DLD1 (cell line): ENCODE results near the gene GTSE1.

Experiments
- in situ Hi-C: cut with HindIII; loops from 2 replicates; pipeline ENCODE4 v1.10.0; 2017; ENCODE audit warnings: low sequenced_read_pairs

The GTSE1 gene

GRCh38 chr22:46323162-46323561 lies 26.5 kb downstream of the GTSE1 start:
- in situ Hi-C loops: no loop called here

DNA sequence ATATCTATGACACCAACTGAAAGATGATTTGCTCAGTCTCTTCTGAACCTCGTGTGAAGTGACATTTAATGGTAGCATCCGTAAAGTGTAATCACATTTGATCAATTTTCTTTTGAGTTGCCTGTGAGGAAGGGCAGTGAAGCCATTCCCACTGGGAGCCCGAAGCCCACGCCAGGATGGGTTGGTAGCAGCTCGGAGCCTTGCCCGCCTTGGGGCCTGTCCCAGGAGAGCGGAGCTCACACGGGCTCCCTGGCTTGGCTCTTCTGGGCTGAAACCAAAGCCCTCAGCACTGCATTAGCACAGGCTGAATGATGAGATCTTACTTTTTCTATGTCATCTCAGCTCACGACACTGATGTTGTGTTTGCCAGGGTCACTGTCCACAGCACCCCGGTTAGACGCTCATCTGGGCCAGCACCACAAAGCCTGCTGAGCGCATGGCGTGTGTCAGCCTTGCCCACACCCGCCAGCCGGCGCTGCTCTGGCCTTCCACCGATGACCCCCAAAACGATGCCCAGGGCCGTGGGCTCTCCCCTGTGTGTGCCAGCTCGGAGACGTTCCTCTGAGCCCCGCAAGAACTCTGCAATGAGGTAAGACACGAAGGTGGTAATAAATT lies 29.5 kb downstream of the GTSE1 start:
- in situ Hi-C loops: loop anchor here (25.0 kb wide), 1 partner anchor 111 kb away; no protein-coding TSS in a partner anchor

DNA sequence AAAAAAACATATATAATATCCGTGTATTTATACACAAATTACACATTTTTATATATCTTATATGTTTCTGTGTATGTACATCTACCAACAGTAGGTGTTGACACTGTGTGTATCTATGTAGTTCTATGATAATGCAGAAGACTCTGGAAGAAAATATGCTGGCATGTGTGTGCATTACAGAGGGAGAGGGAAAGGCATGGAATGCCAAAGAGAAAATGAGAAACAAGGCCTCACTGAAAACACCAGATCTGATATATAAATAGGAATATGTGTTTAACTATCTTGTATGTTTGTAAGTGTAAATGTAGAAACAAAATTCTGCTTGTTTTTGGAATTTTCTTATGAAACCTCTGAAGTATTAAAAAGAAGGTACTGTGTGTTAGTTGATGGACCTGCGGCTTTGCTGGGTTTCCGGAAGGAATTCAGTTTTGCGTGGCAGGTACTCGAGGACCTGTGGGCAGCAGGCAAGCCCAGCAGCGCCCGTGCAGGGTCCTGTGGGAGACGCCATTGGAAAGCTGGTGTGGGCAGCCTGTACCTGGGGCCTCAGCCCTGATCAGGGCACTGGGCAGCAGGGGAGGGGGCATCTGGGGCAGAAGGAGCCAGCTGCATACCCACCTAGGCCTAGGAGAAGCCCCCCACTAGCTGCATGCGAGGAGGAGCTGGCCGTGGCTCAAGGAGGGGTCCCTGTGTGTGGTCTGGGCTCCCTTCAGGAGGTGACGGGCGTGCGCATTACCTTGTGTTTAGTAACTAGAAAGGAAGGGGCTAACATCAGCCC lies 31.2 kb downstream of the GTSE1 start:
- in situ Hi-C loops: loop anchor here (25.0 kb wide), 1 partner anchor 109 kb away; no protein-coding TSS in a partner anchor

GRCh38 chr22:46328797-46329196 lies 32.1 kb downstream of the GTSE1 start:
- in situ Hi-C loops: loop anchor here (25.0 kb wide), 1 partner anchor 109 kb away; no protein-coding TSS in a partner anchor

GRCh38 chr22:46329616-46330015 lies 32.9 kb downstream of the GTSE1 start:
- in situ Hi-C loops: loop anchor here (10.0 to 25.0 kb wide), 2 partner anchors 108 to 185 kb away; no protein-coding TSS in a partner anchor

GRCh38 chr22:46330426-46330825 lies 33.8 kb downstream of the GTSE1 start:
- in situ Hi-C loops: loop anchor here (10.0 to 25.0 kb wide), 2 partner anchors 107 to 186 kb away; no protein-coding TSS in a partner anchor

DNA sequence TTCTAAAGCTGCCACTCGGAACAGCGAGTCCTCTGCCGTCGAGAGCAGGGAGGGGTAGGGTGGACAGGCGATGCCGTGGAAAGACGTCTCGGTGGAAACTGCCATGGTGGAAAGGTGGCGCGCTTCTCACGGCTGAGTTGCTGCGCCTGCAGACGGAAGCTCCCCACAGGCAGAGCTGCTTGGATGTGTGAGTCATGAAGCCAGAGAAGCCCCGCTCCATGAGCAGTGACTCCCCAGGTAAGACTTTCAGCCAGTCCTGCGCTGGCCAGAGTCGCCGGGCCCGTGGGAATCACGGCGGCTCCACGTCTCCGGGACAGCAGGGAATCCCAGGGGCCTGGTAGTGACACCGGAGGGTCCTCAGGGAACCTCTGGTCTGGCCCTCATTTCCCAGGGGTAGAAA lies 34.8 kb downstream of the GTSE1 start:
- in situ Hi-C loops: loop anchor here (10.0 to 25.0 kb wide), 2 partner anchors 106 to 187 kb away; no protein-coding TSS in a partner anchor

DNA sequence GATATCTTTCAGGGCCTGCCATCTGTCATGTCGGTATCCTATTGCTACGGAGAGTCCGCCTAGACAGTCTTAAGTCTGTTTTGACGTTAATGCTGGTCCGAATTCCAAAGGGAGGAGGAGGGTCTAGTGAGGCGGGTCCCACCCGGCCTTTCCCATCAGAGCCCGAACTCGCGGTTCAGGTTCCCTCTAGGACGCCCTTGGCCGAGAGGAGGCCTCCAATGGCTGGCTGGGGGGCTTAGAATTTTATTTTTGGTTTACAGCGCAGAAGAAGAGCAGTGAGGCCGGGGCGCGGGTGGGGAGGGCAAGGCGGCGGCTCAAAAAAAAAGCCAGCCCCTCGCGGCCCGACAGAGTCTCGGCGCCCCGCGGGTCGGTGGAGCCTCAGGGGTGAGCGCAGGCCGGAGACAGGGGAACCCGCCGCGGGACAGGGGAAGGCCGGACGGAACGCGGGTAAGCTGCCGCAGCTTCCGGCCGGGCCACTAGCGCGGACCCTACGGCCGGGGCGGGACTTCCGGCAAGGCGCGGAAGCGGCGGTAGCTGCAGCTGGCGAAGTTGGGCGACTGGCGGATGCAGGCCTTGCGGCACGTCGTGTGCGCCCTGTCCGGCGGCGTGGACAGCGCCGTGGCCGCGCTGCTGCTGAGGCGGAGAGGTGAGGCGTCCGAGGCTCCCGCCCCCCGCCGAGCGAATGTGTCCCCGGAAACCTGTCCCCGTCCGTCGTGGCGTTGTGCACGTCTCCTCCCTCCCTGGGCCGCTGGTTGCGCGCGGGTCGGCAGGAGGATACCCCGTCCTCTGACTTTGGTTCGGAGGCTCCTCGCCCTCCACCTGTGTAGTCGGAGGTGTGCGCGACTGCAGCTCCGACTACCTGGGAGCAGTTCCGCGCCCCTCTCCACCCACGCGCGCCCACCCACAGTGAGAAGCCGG lies 38.8 kb downstream of the GTSE1 start, which contains the start of gene TRMU:
TSS of gene TRMU (plus strand) at position 514 of the 918 bp plus-strand sequence. CDS start at position 565, 51 bp downstream.
- in situ Hi-C loops: loop anchor here (10.0 to 25.0 kb wide), 2 partner anchors 102 to 191 kb away; no protein-coding TSS in a partner anchor

- in situ Hi-C loops: loop anchor here (10.0 to 25.0 kb wide), 2 partner anchors 101 to 192 kb away; no protein-coding TSS in a partner anchor
Measured at GRCh38 chr22:46336119-46337078, 39.7 kb downstream of the GTSE1 start.

- in situ Hi-C loops: loop anchor here (10.0 to 25.0 kb wide), 2 partner anchors 99 to 193 kb away; no protein-coding TSS in a partner anchor
Measured at GRCh38 chr22:46337870-46338269, 41.2 kb downstream of the GTSE1 start.

DNA sequence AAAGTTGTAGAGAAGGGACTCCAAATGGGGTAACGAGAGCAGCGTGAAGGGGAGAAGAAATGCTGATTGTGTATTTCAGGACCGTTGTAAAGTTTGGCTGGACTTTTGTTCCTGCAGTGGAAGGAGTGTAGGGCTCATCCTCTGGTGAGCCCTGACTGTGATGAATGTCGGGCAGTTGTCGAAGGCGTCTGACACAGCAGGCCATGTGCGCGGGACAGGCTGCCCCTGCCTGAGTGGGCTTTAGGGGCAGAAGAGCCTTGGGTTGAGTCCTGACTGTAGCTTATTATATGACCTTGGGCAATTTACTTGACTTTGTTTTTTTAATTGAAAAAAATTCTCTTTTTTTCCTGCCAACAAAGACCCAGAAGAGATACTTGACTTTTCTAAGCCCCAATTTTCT lies 42.0 kb downstream of the GTSE1 start:
- in situ Hi-C loops: loop anchor here (10.0 to 25.0 kb wide), 2 partner anchors 99 to 194 kb away; no protein-coding TSS in a partner anchor

- in situ Hi-C loops: loop anchor here (10.0 to 25.0 kb wide), 2 partner anchors 97 to 195 kb away; no protein-coding TSS in a partner anchor
Measured at GRCh38 chr22:46339956-46340355, 43.3 kb downstream of the GTSE1 start.

- in situ Hi-C loops: loop anchor here (25.0 kb wide), 1 partner anchor 97 kb away; no protein-coding TSS in a partner anchor
Measured at GRCh38 chr22:46340676-46341075, 44.0 kb downstream of the GTSE1 start.

DNA sequence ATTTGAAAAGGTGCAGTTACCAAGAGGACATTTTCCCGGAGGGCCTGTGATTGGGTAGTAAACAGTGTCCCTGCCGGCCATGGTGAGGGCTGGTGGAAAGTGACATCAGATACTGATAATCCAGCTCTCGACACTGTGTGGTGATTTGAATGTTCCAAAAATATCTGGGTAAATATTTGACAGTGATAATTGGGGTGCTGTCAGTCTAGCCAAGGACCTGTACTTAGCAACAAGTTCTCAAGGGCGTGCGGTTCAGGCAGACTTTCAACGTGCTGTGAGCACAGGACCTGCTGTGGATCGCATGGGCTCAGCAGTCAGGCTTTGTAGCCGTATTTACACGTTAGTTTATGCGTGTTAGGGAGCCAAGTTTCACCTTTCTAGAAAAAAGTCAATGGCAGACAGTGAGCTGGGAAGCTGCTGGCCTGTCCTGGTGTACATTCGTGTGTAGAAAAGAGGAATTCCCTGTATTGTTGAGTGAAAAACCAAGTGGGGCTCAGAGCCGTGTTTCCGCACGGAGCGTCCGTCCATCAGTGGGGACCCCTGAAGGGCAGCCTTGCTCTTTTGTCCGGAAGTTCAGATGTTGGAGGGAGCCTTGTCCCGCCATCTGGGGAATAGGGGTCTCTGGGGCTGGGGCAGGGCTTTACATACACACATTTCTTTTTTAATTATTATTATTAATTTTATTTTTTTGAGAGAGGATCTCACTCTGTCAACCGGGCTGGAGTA lies 50.2 kb downstream of the GTSE1 start:
- in situ Hi-C loops: loop anchor here (25.0 kb wide), 1 partner anchor 90 kb away; no protein-coding TSS in a partner anchor

DNA sequence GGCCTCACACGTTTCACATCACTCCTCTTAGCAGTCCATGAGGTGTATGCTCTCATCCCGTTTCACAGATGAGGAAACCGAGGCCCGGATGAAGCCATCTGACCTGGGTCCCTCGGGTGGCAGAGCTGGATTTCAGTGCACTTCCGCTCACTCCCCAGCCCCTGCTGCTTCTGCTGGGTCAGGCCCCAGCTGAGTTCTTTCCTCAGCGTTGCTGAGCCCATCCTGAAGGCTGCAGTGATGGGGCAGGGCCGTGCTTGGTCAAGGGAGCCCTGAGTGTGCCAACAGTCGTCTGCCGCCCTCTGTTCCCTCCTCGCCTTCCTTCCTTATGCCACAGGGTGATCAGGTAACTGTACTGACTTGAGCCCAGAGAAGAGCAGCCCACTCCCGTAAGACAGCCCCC lies 51.0 kb downstream of the GTSE1 start:
- in situ Hi-C loops: loop anchor here (25.0 kb wide), 1 partner anchor 90 kb away; no protein-coding TSS in a partner anchor

DNA sequence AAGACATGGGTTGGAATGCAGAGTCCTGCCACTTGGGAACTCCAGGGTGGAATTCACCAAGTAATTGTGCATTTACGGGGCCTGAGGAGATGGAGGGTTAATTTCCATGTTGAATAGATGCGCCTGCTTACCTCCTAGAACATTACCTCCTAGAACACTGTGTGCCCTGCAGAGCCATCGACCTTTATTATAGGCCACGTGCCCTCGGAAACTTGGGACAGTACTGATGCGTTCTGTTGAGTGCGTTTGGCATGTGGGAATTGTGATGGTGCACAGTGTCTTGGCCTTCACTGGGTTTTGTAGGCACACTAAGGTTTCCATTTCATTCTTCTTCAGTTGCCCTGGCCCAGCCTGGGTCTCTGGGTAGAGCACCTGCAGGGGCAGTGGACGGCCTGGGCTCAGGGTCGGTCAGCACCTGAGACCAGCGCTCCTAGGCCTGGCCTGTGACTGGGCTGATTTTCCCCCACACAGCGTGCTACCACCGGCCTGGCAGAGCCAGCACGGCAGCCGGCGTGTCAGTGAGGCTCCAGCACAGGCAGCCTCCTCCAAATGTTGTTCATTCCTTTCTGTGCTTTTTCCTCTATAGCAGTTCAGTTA lies 51.5 kb downstream of the GTSE1 start:
- in situ Hi-C loops: loop anchor here (25.0 kb wide), 1 partner anchor 89 kb away; no protein-coding TSS in a partner anchor

DNA sequence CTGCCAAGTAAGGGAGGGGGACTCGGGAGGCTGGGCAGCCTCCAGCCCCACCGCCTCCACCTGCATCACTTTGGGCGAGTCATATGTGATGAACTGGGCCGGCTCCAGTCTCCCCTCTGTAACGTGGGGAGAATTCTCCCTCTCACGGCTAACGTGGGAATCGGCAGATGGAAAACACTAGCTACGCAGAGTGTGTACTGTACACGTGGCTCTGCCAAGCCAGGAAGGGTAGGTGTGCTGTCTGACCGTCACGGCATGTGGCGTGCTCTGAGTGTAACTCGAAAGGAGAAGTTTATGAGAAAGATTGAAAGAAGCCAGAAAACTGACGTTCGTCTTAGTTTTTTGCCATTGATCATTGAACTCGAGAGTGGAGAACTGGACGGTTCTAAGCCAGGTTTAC lies 52.6 kb downstream of the GTSE1 start:
- in situ Hi-C loops: loop anchor here (25.0 kb wide), 1 partner anchor 88 kb away; no protein-coding TSS in a partner anchor

DNA sequence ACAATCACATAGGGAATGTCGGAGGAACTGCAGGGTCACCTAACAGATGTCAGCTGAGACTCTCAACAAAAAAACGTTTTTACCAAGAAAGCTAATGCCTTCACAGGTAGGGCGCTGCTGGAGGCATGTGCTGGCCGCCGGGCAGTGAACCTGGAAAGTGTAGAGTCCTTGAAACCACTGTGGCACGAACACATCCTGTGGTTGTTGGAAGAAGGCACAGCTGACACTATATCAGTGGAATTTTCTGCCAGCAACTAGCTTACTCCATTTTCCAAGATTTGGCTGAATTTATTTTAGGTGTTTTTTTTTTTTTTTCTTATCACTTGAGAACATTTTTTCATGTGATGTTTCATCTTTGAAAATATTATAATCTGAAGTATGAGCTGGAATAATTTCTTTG lies 53.0 kb downstream of the GTSE1 start:
- in situ Hi-C loops: loop anchor here (25.0 kb wide), 1 partner anchor 88 kb away; no protein-coding TSS in a partner anchor
